Right ventricle myocardium inferior (tissue), 1 donor: ENCODE data around the gene CPPED1. TPM values are rescaled to one million over a fixed set of nuclear protein-coding genes. Genes with fewer than 3 reads are reported as not detected.
"Not testable (repeated sequence)": the region's sequence is repeated elsewhere in the genome, so short reads cannot be mapped to it uniquely, and the experiment has no call there.

Source experiments
- ATAC-seq: fragments of 200-7000 bp; cut with Tn5 transposase; one replicate; pipeline ENCODE4 v1.9.1; 2020; ENCODE audit warnings: mild to moderate bottlenecking, moderate library complexity
- DNase-seq: peaks from one replicate; pipeline ENCODE4 v3.0.0; 2021; ENCODE audit errors: missing footprints
- intact Hi-C: fragments of 100-400 bp; cut with DNase I; formaldehyde crosslinking; loops from one replicate; pipeline ENCODE4 v1.11.0; 2022
- long read RNA-seq: library from polyadenylated mRNA; unstranded; transcript quantifications from one replicate; pipeline ENCODE4 v2.0.0, GENCODE V29; 2021
- total RNA-seq: library from RNA; stranded (reverse); fragmentation: NEBNext Ultra II Directional; extraction: Animal tissue kit (Norgen Biotek cat#: 25700); gene quantifications from one replicate; pipeline ENCODE4 v1.2.1, GENCODE V29; 2021
- donor health status: DM: no; HTN: yes; CAD: no; lungs with severe emphysema.

The CPPED1 gene, protein sequence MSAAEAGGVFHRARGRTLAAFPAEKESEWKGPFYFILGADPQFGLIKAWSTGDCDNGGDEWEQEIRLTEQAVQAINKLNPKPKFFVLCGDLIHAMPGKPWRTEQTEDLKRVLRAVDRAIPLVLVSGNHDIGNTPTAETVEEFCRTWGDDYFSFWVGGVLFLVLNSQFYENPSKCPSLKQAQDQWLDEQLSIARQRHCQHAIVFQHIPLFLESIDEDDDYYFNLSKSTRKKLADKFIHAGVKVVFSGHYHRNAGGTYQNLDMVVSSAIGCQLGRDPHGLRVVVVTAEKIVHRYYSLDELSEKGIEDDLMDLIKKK
- total RNA-seq = 14.3 TPM
- long read RNA-seq, full-length matches to known transcripts = 15 of 17 reads
- long read RNA-seq, partial matches to known transcripts = 1 of 17 reads
- long read RNA-seq, other reads (novel, unspliced or antisense) = 1 of 17 reads

DNA sequence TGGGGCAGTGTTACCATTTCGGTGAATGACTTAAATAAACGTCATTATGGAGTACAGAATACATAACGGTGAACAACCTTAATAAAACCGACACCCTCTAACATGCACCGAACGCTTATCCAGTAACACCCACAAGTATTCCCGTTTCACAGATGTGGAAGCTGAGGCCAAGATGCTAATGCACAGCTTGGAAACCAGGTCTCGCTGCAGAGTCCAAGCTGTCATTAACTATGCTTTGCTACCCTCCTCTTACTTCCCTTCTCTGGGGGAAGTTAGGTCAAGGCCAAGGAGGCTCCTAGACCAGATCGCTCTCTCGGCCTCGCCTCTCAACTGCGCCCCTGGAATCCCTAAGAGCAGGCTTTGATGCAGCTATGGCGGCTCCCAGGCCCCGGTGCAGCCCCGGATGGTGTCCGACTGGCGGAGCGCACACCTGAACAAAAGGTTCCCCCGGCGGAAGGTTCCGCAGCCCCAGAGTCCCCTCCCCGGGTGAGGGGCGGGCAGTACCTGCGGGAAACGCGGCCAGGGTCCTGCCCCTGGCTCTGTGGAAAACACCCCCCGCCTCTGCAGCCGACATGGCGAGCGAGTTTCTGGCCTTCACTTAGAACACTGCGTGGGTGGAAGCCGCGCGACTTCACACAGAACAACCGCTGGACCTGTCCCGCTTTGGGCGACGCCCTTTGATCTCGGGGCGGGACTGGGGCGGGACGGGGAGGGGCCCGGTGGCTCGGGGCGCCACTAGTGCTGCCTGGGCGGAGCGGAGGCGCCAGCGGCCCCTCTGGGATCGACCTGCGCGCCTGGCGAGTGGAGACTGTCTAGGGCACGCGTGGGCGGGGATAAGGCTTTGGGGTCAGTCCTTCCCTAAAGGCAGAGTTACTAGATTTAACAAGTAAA, at the start of gene CPPED1:
CPPED1 (minus strand) TSS at position 685 of the 891 bp plus-strand sequence; CDS start at position 574, 111 bp downstream.
- intact Hi-C loops = no loop called here
- DNase-seq (peak; percentile 98), ATAC-seq (peak; percentile 98)

DNA sequence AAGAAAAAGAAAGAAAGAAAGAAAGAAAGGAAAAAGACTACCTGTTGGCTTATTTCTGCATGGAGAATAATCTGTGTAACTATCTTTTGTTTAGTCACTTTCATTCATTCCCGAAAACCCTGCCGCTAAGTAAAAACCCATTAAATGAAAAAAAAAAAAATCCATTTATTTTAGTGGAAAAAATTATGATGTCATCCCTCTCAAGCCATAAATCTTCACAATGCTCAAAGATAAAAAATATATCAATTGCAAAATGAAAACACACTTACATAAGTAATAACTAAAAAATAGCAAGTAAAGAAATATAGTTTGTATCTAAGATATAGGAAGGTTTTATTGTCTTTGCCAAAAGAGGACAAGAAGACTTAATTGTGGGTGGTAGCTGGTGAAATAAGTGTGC, 46.5 kb upstream of the CPPED1 start:
- DNase-seq (no peak), ATAC-seq (no peak)
- intact Hi-C loops = no loop called here

DNA sequence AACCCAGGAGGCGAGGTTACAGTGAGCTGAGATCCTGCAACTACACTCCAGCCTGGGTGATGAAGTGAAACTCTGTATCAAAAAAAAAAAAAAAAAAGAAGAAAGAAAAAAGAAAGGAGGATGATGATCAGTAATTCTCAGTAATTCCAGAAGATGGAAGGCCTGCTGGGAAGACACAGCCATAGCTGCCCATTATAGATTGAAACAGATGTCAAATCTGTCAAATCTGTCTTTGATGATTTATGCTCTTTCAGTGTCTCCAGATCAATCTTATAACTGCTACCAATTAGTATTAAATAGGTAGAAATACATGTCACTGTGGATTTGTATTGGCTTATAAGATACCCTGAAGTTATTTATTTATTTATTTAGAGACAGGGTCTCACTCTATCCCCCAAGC, 42.9 kb upstream of the CPPED1 start:
- DNase-seq (no peak), ATAC-seq (no peak)
- intact Hi-C loops = no loop called here

DNA sequence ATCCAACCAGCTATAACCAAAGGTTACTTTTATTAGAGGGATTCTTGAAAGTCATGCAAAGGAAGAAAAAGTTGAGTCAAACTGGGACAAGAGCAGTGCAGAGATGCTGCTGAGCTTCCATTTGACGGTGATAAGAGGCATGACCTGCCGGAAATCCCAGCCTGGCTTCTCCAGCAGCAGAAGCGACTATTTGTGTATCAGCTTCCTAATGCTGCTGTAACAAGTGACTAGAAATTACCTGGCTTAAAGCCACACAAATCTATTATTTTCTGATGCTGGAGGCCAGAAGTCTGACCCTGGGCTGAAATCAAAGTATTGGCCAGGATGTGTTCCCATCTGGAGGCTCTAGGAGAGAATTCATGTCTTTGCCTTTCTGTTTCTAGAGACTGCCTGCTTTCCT, 41.6 kb upstream of the CPPED1 start:
- intact Hi-C loops = no loop called here
- no peak for DNase-seq
- no peak for ATAC-seq

DNA sequence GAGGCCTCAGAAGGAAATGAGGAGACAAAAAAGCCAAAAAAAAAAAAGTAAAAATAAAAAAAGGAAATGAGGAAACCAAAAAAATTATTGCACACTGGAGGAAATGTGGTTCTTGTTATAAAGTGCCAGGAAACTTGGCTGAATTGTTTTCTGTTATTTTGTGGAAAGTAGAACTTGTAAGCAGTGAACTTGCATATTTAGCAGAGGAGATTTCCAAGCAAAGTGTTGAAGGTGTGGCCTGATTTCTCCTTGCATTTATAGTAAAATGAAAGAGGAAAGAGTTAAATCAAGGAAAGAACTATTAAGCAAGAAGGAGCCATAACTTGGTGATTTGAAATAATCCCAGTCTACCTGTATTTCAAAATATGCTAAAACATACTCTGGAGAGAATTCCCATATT, 34.1 kb upstream of the CPPED1 start:
- intact Hi-C loops = no loop called here
- no peak for ATAC-seq
- DNase-seq = no peak

DNA sequence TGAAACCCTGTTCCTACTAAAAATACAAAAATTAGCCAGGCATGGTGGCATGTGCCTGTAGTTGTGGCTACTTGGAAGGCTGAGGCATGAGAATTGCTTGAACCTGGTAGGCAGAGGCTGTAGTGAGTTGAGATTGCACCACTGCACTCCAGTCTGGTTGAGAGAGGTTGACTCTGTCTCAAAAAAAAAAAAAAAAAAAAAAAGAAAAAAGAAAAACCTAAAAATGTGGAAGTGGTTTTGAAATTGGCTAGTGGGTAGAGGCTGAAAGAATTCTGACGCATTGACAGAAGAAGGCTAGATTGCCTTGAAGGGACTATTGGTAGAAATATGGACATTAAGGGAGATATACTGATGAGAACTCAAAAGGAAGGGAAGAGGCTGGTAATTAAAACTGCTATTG, 33.6 kb upstream of the CPPED1 start:
- DNase-seq = no peak
- ATAC-seq = no peak
- intact Hi-C loops = no loop called here

DNA sequence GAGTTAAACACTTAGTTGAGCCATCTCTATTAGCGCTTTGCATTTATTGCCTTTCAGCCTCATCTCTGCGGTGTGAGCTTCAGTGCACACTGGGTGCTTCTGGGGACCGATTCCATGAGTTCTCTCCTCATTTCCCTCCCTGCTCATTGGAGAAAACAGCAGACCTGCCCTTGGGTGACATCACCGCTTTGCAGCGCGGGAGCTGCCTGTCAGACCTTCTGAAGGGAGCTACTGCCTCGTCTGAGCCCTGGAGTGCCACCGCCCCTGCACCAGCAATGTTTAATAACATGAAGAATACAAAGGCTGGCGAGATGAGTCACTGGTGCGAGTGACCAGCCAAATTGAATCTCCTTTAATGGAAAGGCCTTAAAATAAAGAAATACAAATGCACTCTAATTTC, 30.2 kb upstream of the CPPED1 start:
- ATAC-seq (no peak), DNase-seq (no peak)
- intact Hi-C loops = no loop called here

DNA sequence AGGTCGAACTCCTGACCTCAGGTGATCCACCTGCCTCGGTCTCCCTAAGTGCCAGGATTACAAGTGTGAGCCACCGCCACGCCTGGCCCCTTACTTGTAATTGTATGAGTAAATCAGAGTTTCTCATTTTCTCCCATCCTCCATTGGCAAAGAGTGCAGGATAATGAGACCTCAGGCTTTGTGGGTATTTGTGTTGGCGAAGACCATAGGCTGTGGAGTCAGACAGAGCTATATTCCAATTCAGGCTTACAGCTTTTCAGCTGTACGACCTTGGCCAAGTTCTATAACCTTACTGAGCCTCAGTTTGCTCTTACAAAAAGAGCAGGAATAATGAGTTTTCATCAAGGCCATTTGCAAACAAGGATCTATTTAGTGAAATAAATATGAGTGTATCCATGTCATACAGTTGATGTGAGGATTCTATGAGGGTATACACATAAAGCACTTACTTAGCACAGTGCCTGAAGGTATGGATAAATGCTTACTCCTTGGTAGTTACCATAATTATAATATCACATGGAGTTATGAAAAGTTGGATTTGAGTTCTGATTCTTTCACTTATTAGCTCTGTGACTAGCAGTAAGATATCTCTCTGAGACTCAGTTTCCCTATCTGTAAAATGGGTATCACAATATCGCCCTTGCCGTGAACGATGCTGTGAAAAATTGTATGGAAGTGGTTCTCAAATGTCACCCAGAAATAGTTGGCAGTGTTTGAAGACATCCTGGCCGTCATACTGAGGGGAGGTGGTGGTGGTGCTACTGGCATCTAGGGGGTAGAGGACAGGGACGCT, 25.6 kb upstream of the CPPED1 start:
- ATAC-seq (no peak), DNase-seq (no peak)
- intact Hi-C loops = no loop called here

DNA sequence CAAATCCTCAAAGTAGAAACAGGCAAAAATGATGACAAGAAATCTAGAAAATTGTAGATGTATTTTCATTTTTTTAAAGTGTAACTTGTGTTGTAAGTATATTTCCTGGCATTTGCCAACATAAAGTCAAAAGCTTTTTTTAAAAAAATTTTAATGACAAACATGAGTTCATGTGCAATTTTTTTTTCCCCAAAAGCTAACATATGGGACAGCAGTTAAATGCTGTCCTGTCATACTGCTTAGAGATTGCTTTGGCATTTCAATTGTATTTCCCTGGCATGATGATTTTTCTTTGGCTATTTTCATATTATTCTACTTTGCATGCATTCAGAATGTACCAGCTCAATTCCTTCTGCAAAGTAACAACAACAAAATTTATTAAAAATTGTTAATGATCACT, 24.5 kb upstream of the CPPED1 start:
- ATAC-seq = no peak

DNA sequence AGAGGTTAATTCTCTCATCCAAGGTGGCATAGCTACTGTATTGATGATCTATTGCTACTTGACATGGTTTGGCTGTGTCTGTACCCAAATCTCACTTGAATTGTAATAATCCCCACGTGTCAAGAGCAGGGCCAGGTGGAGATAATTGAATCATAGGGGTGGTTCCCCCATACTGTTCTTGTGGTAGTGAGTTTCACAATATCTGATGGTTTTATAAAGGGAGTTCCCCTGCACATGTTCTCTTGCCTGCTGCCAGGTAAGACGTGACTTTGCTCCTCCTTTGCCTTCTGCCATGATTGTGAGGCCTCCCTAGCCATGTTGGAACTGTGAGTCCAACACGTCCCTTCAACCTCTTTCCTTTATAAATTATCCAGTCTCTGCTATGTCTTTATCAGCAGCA, 22.9 kb upstream of the CPPED1 start:
- intact Hi-C loops = no loop called here
- no peak for DNase-seq
- ATAC-seq = no peak

More for the DNA sequence above, 24.5 kb upstream of the CPPED1 start:
- intact Hi-C loops = no loop called here
- no peak for DNase-seq

DNA sequence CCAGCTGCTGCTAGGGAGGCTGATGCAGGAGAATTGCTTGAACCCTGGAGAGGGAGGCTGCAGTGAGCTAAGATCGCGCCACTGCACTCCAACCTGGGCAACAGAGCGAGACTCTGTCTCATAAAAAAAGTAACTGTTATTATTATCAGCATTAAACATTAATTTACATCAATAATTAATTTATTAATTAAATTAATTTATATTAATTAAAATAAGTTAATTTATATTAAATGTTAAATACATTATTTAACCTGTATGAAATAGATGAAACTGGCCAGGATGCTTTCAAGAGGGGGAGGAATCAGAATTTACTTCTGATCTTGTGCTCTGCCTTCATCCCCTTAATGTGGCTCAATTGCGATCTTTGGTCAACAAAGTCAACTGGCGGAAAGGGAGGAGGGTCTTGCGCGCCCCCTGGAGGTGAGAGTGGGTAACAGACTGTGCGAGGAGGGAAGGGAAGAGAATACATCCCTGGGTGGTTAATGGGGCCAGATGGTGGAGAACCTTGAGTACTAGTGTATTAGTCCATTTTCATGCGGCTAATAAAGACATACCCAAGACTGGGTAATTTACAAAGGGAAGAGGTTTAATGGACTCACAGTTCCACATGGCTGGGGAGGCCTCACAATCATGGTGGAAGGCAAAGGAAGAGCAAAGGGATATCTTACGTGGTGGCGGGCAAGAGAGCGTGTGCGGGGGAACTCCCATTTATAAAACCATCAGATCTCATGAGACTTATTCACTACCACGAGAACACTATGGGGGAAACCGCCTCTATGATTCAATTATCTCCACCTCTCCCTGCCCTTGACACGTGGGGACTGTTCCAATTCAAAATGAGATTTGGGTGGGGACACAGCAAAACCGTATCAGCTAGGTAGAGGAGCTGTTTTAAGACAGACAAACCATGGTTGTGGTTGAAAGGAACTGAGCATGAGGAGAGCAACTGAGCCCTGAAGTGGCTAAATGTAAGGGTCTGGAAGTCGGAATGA, 15.7 kb upstream of the CPPED1 start:
- DNase-seq (peak; percentile 87), ATAC-seq (no peak)
- intact Hi-C loops = loop anchor here (2.0 to 5.0 kb wide), 3 partner anchors 247 to 727 kb away; no protein-coding TSS in a partner anchor

DNA sequence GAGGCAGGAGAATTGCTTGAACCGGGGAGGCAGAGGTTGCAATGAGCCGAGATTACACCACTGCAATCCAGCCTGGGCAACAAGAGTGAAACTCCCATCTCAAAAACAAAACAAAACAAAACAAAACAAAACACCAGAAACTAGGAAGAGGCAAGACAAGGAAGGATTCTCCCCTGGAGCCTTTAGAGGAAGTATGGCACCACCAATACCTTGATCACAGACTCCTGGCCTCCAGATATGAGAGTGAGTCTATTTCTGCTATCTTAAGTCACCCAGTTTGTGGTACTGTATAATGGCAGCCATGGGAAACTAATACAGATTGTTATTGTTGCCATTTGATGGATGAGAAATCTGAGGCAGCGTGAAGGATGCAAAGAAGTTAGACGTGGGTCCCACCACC, 14.6 kb upstream of the CPPED1 start:
- intact Hi-C loops = loop anchor here (2.0 to 5.0 kb wide), 3 partner anchors 246 to 726 kb away; no protein-coding TSS in a partner anchor
- no peak for ATAC-seq
- DNase-seq = no peak

DNA sequence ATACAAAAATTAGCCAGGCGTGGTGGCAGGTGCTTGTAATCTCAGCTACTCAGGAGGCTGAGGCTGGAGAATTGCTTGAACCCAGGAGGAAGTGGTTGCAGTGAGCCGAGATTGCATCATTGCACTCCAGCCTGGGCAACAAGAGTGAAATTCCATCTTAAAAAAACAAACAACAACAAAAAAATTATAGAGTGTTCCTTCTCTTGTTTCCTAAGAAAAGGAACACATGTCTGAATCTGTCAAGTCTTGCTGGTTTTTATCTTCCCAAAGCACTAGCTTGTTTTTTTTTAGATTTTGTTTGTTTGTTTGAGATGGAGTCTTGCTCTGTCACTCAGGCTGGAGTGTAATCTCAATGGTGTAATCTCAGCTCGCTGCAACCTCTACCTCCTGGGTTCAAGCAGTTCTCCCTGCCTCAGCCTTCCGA, 13.1 kb upstream of the CPPED1 start:
- DNase-seq = not testable (repeated sequence)
- intact Hi-C loops = loop anchor here (5.0 kb wide), 2 partner anchors 245 to 725 kb away; no protein-coding TSS in a partner anchor
- ATAC-seq = peak; percentile 62

DNA sequence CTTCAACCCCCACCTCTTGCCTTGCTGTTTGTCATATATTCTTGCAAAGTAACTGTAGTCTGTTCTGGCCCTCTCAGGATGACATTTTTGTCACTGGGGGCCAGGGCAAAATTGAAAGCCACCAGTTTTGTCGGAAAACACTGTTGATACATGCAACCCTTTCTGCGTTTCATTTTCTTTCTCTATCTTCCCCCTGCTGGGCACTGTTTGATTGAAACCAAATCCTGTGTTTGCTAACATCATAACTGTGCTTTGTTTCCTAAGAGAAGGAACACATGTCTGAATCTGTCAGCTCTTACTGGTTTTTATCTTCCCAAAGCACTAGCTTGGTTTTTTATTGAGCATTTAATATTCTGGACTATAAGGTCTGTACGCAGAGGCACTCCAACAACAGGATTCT, 11.7 kb upstream of the CPPED1 start:
- DNase-seq (no peak), ATAC-seq (peak; percentile 51)
- intact Hi-C loops = loop anchor here (5.0 kb wide), 2 partner anchors 243 to 723 kb away; no protein-coding TSS in a partner anchor

DNA sequence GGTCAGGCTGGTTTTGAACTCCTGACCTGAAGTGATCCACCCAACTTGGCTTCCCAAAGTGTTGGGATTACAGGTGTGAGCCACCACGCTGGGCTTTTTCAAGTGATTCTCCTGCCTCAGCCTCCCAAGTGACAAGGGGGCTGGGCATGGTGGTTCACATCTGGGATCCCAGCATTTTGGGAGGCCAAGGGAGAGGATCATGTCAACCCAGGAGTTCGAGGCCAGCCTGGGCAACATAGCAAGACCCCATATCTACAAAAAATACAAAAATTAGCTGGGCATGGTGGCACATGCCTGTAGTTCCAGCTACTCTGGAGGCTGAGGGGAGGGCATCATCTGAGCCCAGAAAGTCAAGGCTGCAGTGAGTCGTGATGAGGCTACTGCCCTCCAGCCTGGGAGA, 10.0 kb upstream of the CPPED1 start:
- ATAC-seq, intact Hi-C loops, DNase-seq: not testable (repeated sequence)

DNA sequence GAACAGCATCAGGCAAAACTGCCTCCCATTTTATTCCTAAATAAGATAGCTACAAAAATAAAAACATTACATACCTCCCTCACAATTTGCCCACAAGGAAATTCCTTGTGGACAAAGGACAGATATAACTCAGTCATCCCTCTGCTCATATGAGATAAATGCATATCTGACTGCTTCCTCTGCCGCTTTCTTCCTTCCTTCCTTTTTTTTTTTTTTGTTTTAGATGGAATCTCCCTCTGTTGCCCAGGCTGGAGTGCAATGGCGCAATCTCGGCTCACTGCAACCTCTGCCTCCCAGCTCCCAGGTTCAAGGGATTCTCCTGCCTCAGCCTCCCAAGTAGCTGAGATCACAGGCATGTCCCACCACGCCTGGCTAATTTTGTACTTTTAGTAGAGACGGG, 9.6 kb upstream of the CPPED1 start:
- intact Hi-C loops, DNase-seq, ATAC-seq: not testable (repeated sequence)
